HG02885 (cell line): Measurements from ENCODE around the gene LACTB.
"Not testable (repeated sequence)": the region's sequence is repeated elsewhere in the genome, so short reads cannot be mapped to it uniquely, and the experiment has no call there.

Experiments used
- ATAC-seq: cut with Tn5 transposase; IDR thresholded peaks from one replicate; pipeline ENCODE4 v1.9.1; 2021; ENCODE audit warnings: mild to moderate bottlenecking; ENCODE audit not compliant: unreplicated experiment, poor library complexity

The LACTB gene

GRCh38 chr15:63088533-63089245 is 33.0 kb upstream of the LACTB start:
- no peak for ATAC-seq

- ATAC-seq, result no peak
These were observed 32.2 kb upstream of the LACTB start for GRCh38 chr15:63089260-63090043.

- no peak for ATAC-seq
These were observed 31.2 kb upstream of the LACTB start for GRCh38 chr15:63090472-63090871.

- no peak for ATAC-seq
These were observed 30.8 kb upstream of the LACTB start for GRCh38 chr15:63090887-63091286.

GRCh38 chr15:63091679-63092446 is 29.8 kb upstream of the LACTB start:
- ATAC-seq, result no peak

GRCh38 chr15:63093486-63094205 is 28.0 kb upstream of the LACTB start:
- no peak for ATAC-seq

- no peak for ATAC-seq
These were observed 27.1 kb upstream of the LACTB start for GRCh38 chr15:63094495-63094931.

GRCh38 chr15:63096178-63096577 is 25.5 kb upstream of the LACTB start:
- ATAC-seq, result no peak

GRCh38 chr15:63098901-63099300 is 22.8 kb upstream of the LACTB start:
- ATAC-seq, result not testable (repeated sequence)

- not testable (repeated sequence) for ATAC-seq
These were observed 22.1 kb upstream of the LACTB start for GRCh38 chr15:63099581-63099980.

- ATAC-seq, result no peak
These were observed 18.2 kb upstream of the LACTB start for GRCh38 chr15:63103416-63103815.

- ATAC-seq, result no peak
These were observed 16.9 kb upstream of the LACTB start for GRCh38 chr15:63104727-63105126.

GRCh38 chr15:63105354-63105753 is 16.3 kb upstream of the LACTB start:
- ATAC-seq, result not testable (repeated sequence)

GRCh38 chr15:63107895-63108546 is 13.6 kb upstream of the LACTB start:
- ATAC-seq, result no peak

GRCh38 chr15:63109498-63109897 is 12.2 kb upstream of the LACTB start:
- ATAC-seq, result no peak

GRCh38 chr15:63109920-63110319 is 11.7 kb upstream of the LACTB start:
- no peak for ATAC-seq

GRCh38 chr15:63110428-63111026 is 11.1 kb upstream of the LACTB start:
- ATAC-seq, result no peak

- ATAC-seq, result no peak
These were observed 10.2 kb upstream of the LACTB start for GRCh38 chr15:63111481-63111880.

GRCh38 chr15:63112871-63113270 is 8.8 kb upstream of the LACTB start:
- no peak for ATAC-seq
